Fibroblast of villous mesenchyme (primary cell): ENCODE results near the gene ZNF248. TPM values are rescaled to one million over a fixed set of nuclear protein-coding genes. Genes with fewer than 3 reads are reported as not detected.

Experiments used
- DNase-seq: peaks from one replicate; pipeline ENCODE4 v3.0.0-alpha.2; 2010; ENCODE audit warnings: low read depth
- H3K4me3 ChIP-seq: 2 replicates; pipeline ENCODE4 v1.5.1; 2011; ENCODE audit warnings: low read depth, mild to moderate bottlenecking, low read length
- total RNA-seq: library from RNA; depleted of rRNA; stranded (reverse); fragments of >200 nt; gene quantifications from 2 replicates; pipeline ENCODE4 v1.2.3, GENCODE V29; 2012
- TF ChIP-seq, protein P1 (sequence below): IDR thresholded peaks from 2 replicates; pipeline ENCODE4 v1.5.1; 2012; ENCODE audit warnings: low read depth, mild to moderate bottlenecking, low read length; ENCODE audit not compliant: insufficient read depth

The ZNF248 gene
- total RNA-seq, result 11.3 and 12.5 TPM in 2 replicates

GRCh38 chr10:37857287-37858211 lies at the start of gene ZNF248:
Gene ZNF248 (minus strand): TSS chr10:37857610. CDS start chr10:37856310, 1,300 bp downstream.
- H3K4me3 ChIP-seq, result peak within 1 kb of the TSS; percentile 84
- DNase-seq, result peak; percentile 97
- TF ChIP-seq, protein P1, sequence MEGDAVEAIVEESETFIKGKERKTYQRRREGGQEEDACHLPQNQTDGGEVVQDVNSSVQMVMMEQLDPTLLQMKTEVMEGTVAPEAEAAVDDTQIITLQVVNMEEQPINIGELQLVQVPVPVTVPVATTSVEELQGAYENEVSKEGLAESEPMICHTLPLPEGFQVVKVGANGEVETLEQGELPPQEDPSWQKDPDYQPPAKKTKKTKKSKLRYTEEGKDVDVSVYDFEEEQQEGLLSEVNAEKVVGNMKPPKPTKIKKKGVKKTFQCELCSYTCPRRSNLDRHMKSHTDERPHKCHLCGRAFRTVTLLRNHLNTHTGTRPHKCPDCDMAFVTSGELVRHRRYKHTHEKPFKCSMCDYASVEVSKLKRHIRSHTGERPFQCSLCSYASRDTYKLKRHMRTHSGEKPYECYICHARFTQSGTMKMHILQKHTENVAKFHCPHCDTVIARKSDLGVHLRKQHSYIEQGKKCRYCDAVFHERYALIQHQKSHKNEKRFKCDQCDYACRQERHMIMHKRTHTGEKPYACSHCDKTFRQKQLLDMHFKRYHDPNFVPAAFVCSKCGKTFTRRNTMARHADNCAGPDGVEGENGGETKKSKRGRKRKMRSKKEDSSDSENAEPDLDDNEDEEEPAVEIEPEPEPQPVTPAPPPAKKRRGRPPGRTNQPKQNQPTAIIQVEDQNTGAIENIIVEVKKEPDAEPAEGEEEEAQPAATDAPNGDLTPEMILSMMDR, result no peak

- TF ChIP-seq, protein P1, result no peak
- no peak overlapping the region for H3K4me3 ChIP-seq
- no peak for DNase-seq
Observed at GRCh38 chr10:37906382-37906781, 49.0 kb upstream of the ZNF248 start.

DNA sequence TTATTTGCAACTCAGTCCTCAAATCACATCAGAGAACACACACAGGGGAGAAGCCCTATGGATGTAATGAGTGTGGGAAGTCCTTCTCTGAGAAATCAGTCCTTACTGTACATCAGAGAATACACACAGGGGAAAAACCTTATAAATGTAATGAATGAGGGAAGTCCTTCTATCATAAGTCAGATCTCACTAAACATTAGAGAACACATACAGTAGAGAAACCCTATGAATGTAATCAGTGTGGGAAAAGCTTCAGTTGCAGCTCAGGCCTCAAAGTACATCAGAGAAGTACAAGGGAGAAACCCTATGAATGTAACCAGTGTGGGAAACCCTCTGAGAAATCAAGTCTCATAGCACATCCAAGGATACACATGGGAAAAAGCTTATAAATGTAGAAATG lies 39.0 kb upstream of the ZNF248 start:
- TF ChIP-seq, protein P1, result no peak
- DNase-seq, result no peak
- H3K4me3 ChIP-seq, result no peak overlapping the region

DNA sequence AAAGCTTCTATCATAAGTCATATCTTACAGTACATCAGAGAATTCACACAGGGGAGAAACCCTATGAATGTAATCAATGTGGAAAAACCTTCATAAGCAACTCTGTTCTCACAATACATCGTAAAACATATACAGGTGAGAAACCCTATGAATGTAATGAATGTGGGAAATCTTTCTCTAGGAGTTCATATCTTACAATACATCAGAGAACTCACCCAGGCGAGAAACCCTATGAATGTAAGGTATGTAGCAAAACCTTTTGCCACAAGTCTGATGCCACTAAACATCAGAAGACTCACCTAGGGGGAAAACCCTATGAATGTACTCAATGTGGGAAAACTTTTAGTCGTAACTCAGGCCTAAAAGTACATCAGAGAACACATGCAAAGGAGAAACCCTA lies 38.3 kb upstream of the ZNF248 start:
- TF ChIP-seq, protein P1, result no peak
- DNase-seq, result no peak
- no peak overlapping the region for H3K4me3 ChIP-seq

- DNase-seq, result no peak
- H3K4me3 ChIP-seq, result no peak overlapping the region
- TF ChIP-seq, protein P1, result no peak
Observed at GRCh38 chr10:37885850-37886249, 28.4 kb upstream of the ZNF248 start.

- H3K4me3 ChIP-seq, result no peak overlapping the region
- TF ChIP-seq, protein P1, result no peak
- no peak for DNase-seq
Observed at GRCh38 chr10:37872955-37873354, 15.5 kb upstream of the ZNF248 start.
